HG02588 (cell line): ENCODE data around the gene MYO9B.

ENCODE experiments used
- ATAC-seq: cut with Tn5 transposase; IDR thresholded peaks from one replicate; pipeline ENCODE4 v1.9.1; 2021; ENCODE audit warnings: mild to moderate bottlenecking, moderate library complexity; ENCODE audit not compliant: unreplicated experiment

Gene MYO9B, protein sequence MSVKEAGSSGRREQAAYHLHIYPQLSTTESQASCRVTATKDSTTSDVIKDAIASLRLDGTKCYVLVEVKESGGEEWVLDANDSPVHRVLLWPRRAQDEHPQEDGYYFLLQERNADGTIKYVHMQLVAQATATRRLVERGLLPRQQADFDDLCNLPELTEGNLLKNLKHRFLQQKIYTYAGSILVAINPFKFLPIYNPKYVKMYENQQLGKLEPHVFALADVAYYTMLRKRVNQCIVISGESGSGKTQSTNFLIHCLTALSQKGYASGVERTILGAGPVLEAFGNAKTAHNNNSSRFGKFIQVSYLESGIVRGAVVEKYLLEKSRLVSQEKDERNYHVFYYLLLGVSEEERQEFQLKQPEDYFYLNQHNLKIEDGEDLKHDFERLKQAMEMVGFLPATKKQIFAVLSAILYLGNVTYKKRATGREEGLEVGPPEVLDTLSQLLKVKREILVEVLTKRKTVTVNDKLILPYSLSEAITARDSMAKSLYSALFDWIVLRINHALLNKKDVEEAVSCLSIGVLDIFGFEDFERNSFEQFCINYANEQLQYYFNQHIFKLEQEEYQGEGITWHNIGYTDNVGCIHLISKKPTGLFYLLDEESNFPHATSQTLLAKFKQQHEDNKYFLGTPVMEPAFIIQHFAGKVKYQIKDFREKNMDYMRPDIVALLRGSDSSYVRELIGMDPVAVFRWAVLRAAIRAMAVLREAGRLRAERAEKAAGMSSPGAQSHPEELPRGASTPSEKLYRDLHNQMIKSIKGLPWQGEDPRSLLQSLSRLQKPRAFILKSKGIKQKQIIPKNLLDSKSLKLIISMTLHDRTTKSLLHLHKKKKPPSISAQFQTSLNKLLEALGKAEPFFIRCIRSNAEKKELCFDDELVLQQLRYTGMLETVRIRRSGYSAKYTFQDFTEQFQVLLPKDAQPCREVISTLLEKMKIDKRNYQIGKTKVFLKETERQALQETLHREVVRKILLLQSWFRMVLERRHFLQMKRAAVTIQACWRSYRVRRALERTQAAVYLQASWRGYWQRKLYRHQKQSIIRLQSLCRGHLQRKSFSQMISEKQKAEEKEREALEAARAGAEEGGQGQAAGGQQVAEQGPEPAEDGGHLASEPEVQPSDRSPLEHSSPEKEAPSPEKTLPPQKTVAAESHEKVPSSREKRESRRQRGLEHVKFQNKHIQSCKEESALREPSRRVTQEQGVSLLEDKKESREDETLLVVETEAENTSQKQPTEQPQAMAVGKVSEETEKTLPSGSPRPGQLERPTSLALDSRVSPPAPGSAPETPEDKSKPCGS (N-terminal part only)

DNA sequence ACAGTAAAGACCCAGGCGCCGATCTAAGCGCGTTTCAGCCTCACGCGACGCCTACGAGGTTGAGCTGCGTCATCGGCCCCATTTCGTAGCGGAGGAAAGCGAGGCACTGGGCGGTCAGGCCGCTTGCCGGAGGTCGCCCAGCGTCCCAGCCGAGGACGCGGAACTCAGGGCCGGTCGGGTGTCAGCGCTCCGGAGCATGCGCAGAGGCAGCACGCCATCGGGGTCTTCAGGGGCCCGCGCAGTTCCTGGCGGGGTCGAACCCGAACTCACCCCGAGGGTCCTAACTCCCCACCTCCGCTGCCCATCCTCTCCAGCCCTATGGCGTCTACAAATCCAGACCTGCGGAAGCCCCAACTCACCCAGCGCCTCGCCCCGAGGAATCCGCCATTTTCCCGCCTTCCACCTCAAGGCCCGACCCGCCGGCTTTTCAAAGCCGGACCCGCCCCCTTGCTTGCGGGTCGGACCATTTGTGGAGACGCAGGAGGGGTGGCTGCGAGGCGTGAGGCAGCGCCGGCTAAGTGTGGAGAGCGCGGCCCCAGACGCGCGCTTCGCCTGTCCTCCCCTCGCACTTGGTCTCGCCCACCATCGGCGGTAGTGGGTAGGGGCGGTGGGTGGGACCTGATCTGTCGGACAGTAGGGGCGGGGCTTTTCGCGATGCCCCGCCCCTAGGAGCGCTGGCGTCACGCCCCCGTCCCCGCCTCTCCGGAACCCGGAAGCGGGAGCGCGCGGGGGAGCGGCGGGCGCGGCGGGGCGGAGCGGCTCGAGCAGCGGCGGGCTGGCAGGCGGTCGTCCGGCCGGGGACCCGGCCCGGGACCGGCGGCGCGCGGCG is at the start of gene MYO9B, which contains the start of gene HAUS8:
TSS of gene MYO9B (plus strand) at position 743 of the 829 bp plus-strand sequence. CDS start 25,941 bp downstream, outside the sequence.
TSS of gene HAUS8 (minus strand) at position 418 of the 829 bp plus-strand sequence. CDS start at position 388, 30 bp downstream.
- peak; percentile 73 for ATAC-seq

DNA sequence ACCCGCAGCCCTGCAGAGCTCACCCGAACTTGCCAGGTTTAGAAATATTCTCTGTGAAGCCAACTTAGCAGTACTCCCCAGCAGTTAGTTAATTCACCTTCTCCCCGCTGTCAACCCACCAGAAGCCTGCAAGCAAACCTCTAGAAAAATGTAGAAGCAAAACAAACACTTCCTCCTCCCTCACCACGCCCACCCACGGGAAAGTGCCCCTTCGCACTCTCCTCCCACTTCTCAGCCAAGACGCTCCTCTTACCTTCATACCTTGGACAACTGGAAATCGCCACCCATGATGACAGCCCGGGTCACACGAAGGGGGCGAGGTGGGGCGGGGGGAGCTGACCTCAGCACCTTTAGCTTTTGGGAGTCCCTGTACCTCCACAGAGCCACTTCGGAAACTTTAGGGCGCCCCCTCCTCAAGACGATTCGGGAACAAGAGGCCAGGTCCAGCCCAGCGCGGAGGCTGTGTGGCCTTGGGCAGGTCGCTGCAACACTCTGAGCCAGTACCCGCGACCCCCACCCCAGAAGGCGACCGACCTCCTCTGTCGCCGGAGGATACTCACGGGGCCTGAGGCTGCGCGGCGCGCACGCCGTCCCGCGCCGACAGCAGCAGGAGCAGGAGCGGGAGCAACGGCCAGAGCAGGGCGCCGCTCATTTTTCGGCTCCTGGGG is 49.5 kb upstream of the MYO9B start:
- no peak for ATAC-seq

DNA sequence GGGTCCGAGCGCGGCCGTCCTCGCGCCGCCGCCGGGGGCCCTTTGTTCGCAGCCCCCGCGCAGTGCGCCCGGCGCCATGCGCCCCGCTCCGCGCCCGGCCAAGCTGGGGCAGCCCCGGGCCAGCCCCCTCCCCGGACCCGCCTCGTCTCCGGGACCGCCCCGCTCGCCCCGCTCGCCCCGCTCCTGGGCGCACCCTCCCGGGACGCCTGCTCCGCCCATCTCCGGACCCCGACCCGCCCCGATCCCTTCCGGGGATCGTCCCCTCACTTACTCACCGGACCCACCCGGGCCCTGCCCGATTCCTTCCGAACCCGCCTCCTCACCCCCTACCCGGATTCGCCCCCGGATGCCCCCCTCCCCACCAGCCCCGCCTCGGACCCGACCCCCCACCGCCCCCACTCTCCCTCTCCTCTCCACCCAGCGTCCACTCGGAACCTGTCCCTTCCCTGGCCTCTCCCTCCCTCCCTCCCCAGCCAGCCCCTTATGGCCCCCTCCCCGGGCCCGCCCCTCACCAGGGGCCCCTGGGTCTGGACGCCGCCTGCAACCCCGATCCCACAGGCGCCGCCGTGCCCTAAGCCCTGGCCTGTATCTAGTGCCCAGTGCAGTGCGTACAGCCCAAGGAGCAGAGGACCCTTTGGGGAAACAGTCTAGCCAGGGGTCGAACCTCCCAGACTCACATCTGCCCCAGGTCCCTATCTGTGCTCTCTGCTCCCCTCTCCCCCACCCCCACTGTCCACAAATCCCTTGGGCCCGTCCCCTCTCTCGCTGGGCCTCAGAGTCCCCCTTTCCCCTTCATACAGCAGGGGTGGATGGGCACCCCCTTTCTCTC is 48.7 kb upstream of the MYO9B start, which contains the start of gene CPAMD8:
TSS of gene CPAMD8 (minus strand) at position 105 of the 829 bp plus-strand sequence. CDS start 168 bp downstream, outside the sequence.
- no peak for ATAC-seq

DNA sequence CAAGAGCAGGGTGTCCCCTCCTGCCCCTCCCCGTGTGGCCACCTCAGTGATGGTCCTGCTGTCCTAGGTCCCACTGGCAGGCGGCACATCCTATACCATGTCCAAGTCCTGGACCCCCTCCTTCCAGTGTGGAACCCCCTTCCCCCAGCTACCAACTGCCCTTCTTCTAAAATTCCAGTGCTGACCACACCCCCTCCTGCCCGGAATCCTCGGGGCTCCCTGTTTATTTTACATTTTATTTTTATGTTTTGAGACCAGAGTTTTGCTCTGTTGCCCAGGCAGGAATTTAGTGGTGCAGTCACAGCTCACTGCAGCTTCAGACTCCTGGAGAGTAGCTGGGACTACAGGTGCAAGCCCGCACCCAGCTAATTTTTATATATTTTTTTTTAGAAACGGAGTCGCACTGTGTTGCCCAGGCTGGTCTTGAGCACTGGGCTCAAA is 48.0 kb upstream of the MYO9B start:
- ATAC-seq: no peak

DNA sequence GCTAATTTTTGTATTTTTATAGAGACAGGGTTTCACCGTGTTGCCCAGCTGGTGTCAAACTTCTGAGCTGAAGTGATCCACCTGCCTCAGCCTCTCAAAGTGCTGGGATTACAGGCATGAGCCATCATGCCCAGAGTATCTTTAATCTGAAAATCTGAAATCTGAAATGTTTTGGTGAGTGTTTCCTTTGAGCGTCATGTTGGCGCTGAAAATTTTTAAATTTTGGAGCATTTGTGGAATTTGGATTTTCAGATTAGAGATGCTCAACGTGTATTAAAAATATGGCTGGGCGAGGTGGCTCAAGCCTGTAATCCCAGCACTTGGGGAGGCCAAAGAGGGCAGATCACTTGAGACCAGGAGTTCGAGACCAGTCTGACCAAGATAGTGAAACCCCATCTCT is 43.8 kb upstream of the MYO9B start:
- no peak for ATAC-seq

DNA sequence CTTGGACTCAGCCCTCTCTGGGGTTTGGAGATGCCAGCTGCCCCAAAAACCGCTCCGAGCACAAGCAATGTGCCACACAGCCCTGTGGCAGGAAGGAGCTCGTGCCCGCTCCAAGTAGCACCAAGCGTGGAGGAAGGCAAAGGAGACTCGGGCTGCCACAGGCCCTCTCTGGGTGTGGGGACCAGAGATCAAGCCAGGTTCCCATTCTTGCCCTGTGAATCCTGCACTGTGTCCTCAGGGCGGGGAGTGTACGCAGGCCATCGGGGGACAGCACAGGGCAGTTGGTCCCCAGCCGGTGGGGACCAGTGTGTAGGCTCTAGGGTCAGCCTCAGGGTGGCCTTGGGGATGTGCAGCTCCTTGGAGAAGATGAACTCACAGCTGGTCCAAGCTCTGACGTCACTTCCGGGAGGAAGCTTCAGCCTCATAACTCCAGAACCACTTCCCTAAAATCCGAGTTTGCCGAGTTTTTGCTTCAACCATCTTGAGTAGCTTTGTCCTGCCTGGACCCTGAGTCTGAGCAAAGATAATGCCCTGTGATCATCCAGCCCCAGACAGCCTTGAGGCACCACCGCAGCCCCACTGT is 39.6 kb upstream of the MYO9B start:
- ATAC-seq: no peak

DNA sequence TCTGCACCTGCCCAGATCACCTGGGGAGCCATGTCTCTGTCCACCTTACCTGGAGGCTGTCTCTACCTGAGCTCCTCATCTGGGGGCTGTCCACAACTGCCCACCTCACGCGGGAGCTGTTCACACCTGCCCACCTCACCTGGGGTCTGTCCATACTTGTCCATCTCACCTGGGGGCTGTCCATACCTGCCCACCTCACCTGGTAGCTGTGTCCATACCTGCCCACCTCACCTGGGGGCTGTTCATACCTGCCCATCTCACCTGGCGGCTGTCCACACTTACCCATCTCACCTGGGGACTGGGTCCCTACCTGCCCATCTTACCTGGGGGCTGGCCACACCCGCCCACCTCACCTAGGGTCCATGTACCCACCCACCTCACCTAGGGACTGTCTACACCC is 38.9 kb upstream of the MYO9B start:
- no peak for ATAC-seq

DNA sequence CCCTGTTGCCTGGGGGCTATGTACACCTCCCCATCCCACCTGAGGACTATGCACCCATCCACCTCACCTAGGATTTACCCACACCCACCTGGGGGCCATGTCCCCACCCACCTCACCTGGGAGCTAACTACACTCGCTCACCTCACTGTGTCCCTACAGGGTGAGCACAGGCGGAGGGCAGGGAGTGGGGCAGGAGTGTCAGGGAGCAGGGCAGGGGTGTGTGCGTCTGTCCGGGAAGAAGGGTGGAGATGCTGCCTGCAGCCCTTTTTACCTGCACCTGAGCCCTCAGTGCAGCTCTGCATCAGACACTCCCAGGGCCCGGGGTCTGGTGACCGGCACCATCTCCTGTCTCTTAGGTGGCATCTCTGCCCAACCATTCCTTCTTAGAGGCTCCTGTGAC is 38.4 kb upstream of the MYO9B start:
- ATAC-seq: no peak

DNA sequence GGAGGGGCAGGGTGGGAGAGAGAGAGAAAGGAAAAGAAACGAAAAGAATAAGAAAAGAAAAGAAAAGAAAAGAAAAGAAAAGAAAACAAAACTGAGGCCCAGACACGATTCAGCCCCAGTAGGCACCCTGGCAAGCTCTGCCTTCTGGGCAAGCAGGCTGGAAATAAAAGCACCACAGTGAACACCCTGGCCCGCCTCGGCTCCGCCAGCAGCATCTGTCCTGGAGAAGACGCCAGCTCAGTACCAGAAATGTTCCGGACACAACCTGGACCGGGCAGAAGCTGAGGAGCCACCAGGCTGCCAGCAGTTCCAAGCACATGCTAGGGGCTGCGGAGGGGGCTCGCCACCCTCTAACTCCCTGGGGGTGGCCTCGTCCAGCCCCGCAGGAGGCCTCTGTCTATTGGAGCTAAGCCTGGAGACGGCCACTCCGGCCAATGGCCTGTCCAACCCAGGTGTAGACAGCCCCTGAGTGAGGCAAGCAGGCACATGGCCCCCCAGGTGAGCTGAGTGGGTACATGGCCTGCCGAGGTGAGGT is 37.5 kb upstream of the MYO9B start:
- ATAC-seq: no peak

DNA sequence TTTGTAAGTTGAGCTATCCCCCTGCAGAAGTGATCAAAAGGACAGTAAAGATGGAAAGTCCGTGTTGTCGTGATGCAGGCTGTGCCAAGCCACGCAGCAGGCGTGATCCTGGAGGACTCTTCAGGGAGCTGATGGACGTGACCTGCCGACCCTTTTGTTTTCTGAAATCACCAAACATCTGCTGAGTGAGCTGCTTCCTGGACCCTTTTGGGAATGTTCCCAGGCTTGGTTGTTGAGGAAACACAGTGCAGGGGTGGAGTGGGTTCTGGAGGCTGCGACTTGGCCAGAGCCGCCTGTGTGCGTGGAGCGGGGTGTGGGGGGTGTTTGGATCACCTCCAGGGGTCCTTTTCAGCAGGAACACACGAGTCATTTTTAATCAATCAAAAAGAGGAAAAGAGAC is 33.6 kb upstream of the MYO9B start:
- no peak for ATAC-seq

DNA sequence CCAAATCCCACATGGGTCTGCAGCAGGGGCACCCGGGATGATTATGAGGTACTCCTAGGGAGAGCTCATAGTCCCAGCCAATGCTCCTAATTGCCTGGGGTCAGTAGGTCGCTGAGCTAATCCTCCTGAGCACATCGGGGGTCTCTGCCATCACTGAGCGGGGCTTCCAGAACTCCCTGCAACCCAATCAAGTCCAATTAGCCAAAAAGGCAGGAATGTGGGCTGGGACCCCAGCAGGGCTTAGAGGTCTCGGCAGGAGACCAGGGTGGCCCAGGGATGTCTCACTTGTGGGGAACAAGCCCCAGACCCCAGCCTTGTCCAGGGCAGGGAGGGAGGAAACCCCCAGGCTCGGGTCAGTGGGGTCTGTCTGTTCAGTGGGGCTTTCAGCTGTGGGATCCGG is 31.8 kb upstream of the MYO9B start:
- ATAC-seq: no peak

DNA sequence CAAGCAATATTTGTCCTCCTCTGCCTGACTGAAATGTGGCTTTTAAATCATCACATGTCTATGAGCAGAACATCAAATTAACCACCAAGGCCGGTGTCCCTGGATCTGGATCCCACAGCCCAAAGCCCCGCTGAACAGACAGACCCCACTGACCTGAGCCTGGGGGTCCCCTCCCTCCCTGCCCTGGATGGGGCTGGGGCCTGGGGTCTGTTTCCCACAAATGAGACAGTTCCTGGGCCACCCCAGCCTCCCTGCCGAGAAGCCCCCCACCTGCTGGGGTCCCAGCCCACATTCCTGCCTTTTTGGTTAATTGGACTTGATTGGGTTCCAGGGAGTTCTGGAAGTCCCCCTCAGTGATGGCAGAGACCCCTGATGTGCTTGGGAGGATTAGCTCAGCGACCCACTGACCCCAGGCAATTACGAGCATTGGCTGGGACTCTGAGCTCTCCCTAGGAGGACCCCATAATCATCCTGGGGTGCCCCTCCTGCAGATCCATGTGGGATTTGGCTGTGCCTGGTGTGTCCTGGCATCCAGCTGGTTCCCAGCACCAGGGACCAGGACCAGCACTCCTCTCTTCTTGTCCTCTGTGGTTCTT is 29.6 kb upstream of the MYO9B start:
- no peak for ATAC-seq

DNA sequence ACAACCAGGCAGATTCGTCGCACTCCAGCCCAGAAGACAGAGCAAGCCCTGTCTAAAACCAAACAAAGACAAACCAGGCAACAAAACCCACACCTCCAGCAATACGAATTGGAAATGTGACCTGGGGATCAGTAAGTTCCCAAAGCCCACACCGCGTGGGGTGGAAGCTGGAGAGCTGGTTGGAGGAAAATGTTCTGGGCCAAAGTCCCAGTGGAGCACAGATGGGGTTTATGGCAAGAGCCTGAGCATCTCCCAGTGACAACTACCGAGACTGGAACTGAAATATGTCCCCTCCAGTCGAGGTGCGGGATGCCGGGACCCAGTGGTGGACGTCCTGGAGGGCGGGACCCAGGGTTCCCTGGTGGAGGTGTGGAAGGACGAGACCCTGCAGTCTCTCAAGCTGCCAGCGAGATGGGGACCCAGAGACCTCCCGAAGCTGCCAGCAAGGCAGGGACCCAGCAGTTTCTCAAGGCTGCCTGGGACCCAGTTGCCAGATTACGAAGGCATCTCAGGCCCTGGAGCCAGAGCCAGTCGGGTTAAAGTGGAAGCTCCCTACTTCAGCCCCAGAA is 26.6 kb upstream of the MYO9B start:
- no peak for ATAC-seq

DNA sequence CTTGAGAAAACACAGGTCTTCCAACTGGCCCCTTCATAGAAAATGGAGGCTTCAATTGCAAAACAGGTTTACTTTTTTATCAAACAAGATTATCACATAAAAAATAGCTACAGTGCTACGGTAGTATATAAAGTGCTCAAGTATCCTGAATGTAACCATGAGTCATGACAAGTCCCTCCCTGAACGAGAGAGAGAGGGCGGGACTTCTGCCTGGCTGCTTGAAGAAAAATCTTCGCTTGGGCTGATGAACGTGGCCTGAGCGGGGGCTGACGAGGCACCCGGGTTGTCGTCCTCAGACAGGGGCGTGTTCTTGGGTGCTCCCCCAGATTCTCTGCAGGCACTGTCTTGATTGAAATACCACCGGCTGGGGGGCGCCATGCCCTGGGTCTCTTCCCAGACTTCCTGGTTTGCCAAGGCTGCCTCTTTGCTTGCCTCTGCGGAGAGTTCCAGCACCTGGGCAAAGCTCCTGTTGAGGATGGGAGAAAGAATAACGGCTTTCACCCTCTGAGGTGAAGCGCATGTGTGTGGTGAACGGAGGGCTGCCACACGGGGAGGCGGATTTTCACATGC is 25.8 kb upstream of the MYO9B start:
- ATAC-seq: no peak

DNA sequence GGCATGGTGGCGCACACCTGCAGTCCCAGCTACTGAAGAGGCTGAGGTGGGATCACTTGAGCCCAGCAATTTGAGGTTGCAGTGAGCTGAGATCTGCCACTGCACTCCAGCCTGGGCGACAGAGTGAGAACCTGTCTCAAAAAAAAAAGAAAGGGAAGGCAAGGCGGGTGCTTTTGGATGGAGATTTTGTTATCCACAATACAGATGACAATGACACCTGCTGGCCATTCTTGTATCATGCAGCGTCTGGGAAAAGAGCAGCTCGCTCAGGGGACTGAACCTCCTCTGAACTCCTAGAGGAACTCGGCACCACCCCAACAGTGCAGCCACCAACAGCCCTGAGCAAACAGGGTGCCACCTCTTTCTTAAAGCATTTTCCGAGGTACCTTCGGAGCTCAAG is 23.1 kb upstream of the MYO9B start:
- ATAC-seq: no peak

DNA sequence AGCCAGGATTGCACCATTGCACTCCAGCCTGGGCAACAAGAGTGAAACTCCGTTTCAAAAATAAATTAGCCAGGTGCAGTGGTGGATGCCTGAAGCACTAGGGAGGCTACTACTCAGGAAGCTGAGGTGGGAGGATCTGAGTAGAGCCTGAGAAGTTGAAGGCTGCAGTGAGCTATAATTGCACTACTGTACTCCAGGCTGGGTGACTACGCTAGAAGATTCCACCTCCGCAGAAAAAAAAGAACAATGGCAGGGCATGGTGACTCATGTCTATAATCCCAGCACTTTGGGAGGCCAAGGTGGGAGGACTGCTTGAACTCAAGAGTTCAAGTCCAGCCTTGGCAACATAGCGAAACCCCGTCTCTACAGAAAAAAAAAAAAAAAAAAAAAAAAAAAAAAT is 20.8 kb upstream of the MYO9B start:
- ATAC-seq: no peak

DNA sequence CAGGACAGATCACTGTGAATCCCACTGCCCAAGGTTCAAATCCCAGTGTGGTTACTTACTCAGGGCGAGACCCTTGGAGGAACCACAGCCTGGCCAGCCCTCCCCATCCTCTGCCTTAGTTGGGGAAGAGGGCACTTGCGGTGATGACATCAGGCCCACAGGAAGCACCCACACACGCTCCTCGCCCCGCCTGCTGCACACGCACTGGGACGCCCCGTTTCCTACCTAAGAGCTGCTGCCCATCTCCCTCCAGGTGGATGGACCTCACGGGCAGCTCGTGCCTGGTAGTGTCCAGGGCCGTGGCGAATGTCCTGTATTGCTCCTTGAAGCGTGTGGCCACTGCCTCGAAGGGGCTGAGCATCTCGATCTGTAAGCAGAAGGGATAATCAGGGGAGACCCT is 19.9 kb upstream of the MYO9B start:
- ATAC-seq: no peak
